Mesothelial cell of epicardium (in vitro differentiated cells): ENCODE data around the gene TGFBR3. TPM values are rescaled to one million over a fixed set of nuclear protein-coding genes. Genes with fewer than 3 reads are reported as not detected.

ENCODE experiments used
- DNase-seq, 2 experiments: peaks; one replicate each; pipeline ENCODE4 v3.0.0; 2021; ENCODE audit warnings: low spot score in 2 of 2; ENCODE audit not compliant: unreplicated experiment in 2 of 2
- H3K27ac Mint-ChIP-seq: 2 replicates; pipeline ENCODE4 v1.8.0; 2021; ENCODE audit warnings: mixed read lengths
- H3K27me3 Mint-ChIP-seq: 2 replicates; pipeline ENCODE4 v1.8.0; 2021; ENCODE audit warnings: low read depth, mixed read lengths
- H3K36me3 Mint-ChIP-seq: 2 replicates; pipeline ENCODE4 v1.8.0; 2021; ENCODE audit warnings: mixed read lengths
- H3K4me1 Mint-ChIP-seq: 2 replicates; pipeline ENCODE4 v1.8.0; 2021; ENCODE audit warnings: mixed read lengths
- H3K4me3 Mint-ChIP-seq: 2 replicates; pipeline ENCODE4 v1.8.0; 2021; ENCODE audit warnings: mild to moderate bottlenecking, moderate library complexity, mixed read lengths
- H3K9me3 Mint-ChIP-seq: 2 replicates; pipeline ENCODE4 v1.8.0; 2021; ENCODE audit warnings: mixed read lengths
- CTCF ChIP-seq: fragments of 200-600 bp; sonication (generic); IDR thresholded peaks from one replicate; pipeline ENCODE4 v1.5.0; 2021; ENCODE audit warnings: antibody characterized with exemption; ENCODE audit not compliant: unreplicated experiment
- total RNA-seq: library from RNA; stranded (reverse); gene quantifications from 3 replicates; pipeline ENCODE4 v1.2.1, GENCODE V29; 2021

TGFBR3 gene
- total RNA-seq, 1 donor from 2014 or later: 20.7 TPM

GRCh38 chr1:91784616-91785015, 101.3 kb downstream of the TGFBR3 start:
- no peak overlapping the region for H3K27ac Mint-ChIP-seq
- no peaks in the 10 kb centered on the region for H3K27me3 Mint-ChIP-seq
- no peaks in the 10 kb centered on the region for H3K36me3 Mint-ChIP-seq
- peaks cover 42% of the 10 kb centered on the region for H3K4me1 Mint-ChIP-seq
- DNase-seq: no peak
- no peaks in the 10 kb centered on the region for H3K9me3 Mint-ChIP-seq
- no peak overlapping the region for H3K4me3 Mint-ChIP-seq
- TF ChIP-seq CTCF: no peak

- H3K9me3 Mint-ChIP-seq: no peaks in the 10 kb centered on the region
- no peak for TF ChIP-seq CTCF
- no peak for DNase-seq
- no peaks in the 10 kb centered on the region for H3K36me3 Mint-ChIP-seq
- H3K27ac Mint-ChIP-seq: no peak overlapping the region
- no peak overlapping the region for H3K4me3 Mint-ChIP-seq
- H3K27me3 Mint-ChIP-seq: no peaks in the 10 kb centered on the region
- peaks cover 45% of the 10 kb centered on the region for H3K4me1 Mint-ChIP-seq
Observed at GRCh38 chr1:91784191-91784590, 101.8 kb downstream of the TGFBR3 start.

GRCh38 chr1:91783423-91784170, 102.4 kb downstream of the TGFBR3 start:
- no peaks in the 10 kb centered on the region for H3K27me3 Mint-ChIP-seq
- H3K9me3 Mint-ChIP-seq: no peaks in the 10 kb centered on the region
- TF ChIP-seq CTCF: no peak
- H3K36me3 Mint-ChIP-seq: no peaks in the 10 kb centered on the region
- peak overlapping the region; percentile 69 for H3K27ac Mint-ChIP-seq
- DNase-seq: no peak
- H3K4me1 Mint-ChIP-seq: peaks cover 50% of the 10 kb centered on the region
- no peak overlapping the region for H3K4me3 Mint-ChIP-seq

GRCh38 chr1:91781901-91782622, 103.9 kb downstream of the TGFBR3 start:
- DNase-seq: no peak
- Mint-ChIP-seq H3K9me3 (no peaks in the 10 kb centered on the region), H3K36me3 (no peaks in the 10 kb centered on the region), H3K27me3 (no peaks in the 10 kb centered on the region), H3K4me3 (no peak overlapping the region), H3K27ac (peak overlapping the region; percentile 96), H3K4me1 (peaks cover 56% of the 10 kb centered on the region)
- no peak for TF ChIP-seq CTCF

- Mint-ChIP-seq H3K36me3 (no peaks in the 10 kb centered on the region), H3K9me3 (no peaks in the 10 kb centered on the region), H3K27me3 (no peaks in the 10 kb centered on the region), H3K4me1 (peaks cover 57% of the 10 kb centered on the region), H3K4me3 (no peak overlapping the region), H3K27ac (peak overlapping the region; percentile 96)
- no peak for TF ChIP-seq CTCF
- DNase-seq: no peak
Observed at GRCh38 chr1:91781371-91781825, 104.6 kb downstream of the TGFBR3 start.
